Transverse colon (tissue), 4 donors: ENCODE measurements around the gene KNDC1.

Experiments used
- POLR2A ChIP-seq: fragments of 450-650 bp; IDR thresholded peaks from one replicate; pipeline ENCODE4 v1.6.1; 2016; ENCODE audit warnings: antibody characterized with exemption, mild to moderate bottlenecking, moderate library complexity
- POLR2AphosphoS5 ChIP-seq, 3 donors: sonication (generic); formaldehyde crosslinking; IDR thresholded peaks; one replicate each; pipeline ENCODE4 v1.6.1; 2016; ENCODE audit warnings: antibody characterized with exemption in 3 of 3
- TF ChIP-seq, protein P1 (sequence below), 5 experiments: fragments of 200-600 bp in 3 of 5; fragments of 450-650 bp in 2 of 5; sonication (generic) in 3 of 5; IDR thresholded peaks; 1 replicate in 2 of 5; 2 replicates in 3 of 5; pipeline ENCODE4 v1.5.1; 2016 to 2017; ENCODE audit warnings: antibody characterized with exemption in 5 of 5, inconsistent platforms in 3 of 5, mild to moderate bottlenecking in 2 of 5, moderate library complexity in 1 of 5

DNA sequence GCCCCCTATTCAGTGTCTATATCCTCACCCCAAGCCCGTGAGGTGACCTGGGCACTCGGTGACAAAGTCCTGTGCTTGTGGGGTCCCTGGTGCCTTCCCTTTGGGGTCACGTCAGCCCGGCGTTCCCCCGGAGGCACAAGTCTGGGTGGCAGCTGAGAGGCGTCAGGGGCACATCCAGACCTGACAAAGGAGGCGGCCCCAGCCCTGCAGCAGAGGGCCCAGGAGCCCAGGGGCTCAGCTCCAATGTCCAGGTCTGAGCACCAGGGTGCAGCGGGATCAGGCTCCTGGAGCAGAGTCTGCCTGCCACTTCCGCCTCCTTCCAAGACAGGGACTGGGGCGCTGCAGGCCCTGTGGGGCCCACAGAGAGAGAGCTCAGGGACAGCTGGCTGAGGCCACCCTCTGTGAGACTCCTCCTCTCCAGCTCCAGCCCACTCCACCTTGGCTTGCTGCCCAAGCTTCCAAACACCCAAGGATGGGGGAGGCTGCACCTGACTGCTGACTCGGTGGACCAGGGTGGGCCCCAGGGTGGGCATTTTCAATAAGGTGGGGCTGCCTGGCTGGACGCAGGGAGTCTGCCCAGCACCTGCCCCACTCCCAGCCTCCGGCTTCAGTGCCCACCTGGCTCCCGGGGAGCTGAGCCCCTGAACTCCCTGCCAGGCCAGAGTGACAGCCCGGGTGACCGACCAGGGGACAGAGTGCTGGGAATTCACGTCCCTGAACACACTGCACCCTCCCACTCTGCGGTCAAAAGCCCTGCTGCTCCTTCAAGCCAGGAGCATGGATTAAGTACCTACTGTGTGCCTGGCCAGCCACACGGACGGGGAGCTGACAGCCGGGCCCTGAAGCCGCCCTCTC lies 1.0 kb upstream of the KNDC1 start:
- TF ChIP-seq, protein P1, sequence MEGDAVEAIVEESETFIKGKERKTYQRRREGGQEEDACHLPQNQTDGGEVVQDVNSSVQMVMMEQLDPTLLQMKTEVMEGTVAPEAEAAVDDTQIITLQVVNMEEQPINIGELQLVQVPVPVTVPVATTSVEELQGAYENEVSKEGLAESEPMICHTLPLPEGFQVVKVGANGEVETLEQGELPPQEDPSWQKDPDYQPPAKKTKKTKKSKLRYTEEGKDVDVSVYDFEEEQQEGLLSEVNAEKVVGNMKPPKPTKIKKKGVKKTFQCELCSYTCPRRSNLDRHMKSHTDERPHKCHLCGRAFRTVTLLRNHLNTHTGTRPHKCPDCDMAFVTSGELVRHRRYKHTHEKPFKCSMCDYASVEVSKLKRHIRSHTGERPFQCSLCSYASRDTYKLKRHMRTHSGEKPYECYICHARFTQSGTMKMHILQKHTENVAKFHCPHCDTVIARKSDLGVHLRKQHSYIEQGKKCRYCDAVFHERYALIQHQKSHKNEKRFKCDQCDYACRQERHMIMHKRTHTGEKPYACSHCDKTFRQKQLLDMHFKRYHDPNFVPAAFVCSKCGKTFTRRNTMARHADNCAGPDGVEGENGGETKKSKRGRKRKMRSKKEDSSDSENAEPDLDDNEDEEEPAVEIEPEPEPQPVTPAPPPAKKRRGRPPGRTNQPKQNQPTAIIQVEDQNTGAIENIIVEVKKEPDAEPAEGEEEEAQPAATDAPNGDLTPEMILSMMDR (IDR thresholded peaks at IDR 0.05) = no peak
- TF ChIP-seq POLR2AphosphoS5 (IDR thresholded peaks at IDR 0.05) (no peak), POLR2A (no peak)
